ENCODE measurements around the gene DNAJC15. TPM values are rescaled to one million over a fixed set of nuclear protein-coding genes. Genes with fewer than 3 reads are reported as not detected.
A peak's percentile ranks its signal among the peaks of the same experiment; 100 is the strongest.

The DNAJC15 gene
- polyA plus RNA-seq, 1 donor (not counting 4 experiments of a cell fraction or from before 2014, with no cell fraction given) = 38.5 TPM

DNA sequence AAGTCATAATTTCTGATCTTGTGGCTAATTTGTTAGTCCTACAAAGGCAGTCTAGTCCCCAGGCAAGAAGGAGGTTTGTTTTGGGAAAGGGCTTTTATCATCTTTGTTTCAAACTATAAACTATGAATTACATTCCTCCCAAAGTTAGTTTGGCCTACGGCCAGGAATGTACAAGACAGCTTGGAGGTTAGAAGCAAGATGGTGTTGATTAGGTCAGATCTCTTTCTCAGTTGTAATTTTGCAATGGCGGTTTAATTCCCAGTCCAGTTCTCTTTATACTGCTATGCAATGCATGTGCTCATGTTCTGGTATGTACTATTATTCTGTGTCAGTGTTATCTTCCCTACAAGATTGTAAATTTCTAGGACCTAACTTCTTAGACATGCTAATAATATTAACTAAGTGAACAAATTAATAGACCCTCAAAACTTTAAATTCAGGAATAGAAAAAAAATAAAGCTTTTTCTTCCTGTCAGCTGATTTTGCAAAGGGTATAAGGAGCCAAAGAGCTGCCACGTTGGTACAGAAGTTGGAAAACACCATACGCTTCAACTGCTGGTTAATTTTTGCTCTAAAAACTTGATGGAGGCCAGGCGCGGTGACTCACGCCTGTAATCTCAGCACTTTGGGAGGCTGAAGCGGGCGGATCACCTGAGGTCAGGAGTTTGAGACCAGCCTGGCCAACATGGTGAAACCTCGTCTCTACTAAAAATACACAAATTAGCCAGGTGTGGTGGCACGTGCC, 1.3 kb upstream of the DNAJC15 start:
- FAIRE-seq = no peak

DNA sequence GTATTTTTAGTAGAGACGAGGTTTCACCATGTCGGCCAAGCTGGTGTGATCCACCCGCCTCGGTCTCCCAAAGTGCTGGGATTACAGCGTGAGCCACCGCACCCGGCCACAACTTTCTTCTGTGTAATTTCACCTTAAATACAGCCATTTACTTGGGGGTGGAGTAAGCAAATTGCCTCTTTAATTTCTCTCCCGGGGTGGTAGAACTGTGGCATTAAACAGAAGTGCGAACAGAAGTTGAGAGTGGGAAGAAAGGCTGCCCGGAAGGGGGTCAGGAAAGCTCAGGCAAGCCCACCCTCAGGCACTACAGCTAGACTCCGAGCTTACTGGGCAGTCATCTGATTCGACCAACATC, 475 bp upstream of the DNAJC15 start:
- TF ChIP-seq, protein P1, sequence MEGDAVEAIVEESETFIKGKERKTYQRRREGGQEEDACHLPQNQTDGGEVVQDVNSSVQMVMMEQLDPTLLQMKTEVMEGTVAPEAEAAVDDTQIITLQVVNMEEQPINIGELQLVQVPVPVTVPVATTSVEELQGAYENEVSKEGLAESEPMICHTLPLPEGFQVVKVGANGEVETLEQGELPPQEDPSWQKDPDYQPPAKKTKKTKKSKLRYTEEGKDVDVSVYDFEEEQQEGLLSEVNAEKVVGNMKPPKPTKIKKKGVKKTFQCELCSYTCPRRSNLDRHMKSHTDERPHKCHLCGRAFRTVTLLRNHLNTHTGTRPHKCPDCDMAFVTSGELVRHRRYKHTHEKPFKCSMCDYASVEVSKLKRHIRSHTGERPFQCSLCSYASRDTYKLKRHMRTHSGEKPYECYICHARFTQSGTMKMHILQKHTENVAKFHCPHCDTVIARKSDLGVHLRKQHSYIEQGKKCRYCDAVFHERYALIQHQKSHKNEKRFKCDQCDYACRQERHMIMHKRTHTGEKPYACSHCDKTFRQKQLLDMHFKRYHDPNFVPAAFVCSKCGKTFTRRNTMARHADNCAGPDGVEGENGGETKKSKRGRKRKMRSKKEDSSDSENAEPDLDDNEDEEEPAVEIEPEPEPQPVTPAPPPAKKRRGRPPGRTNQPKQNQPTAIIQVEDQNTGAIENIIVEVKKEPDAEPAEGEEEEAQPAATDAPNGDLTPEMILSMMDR (optimal IDR thresholded peaks at IDR 0.05 in 1 of 3, IDR thresholded peaks at IDR 0.05 in 1 of 3, conservative IDR thresholded peaks at IDR 0.05 in 1 of 3; ENCODE audit: extremely low read depth in 1 of 3, insufficient read depth in 2 of 3, low read length in 3 of 3) = no peak
- no peak for TF ChIP-seq EZH2 (IDR thresholded peaks at IDR 0.05; ENCODE audit: low read length)
- Histone ChIP-seq H3K27ac (ENCODE audit: control insufficient read depth, insufficient read depth, low read length) (peak overlapping the region; percentile 90), H3K9ac (ENCODE audit: control insufficient read depth, extremely low read depth, insufficient read depth, low read length) (peak overlapping the region; percentile 89), H3K4me3 (ENCODE audit: control insufficient read depth in 2 of 3, extremely low read depth in 1 of 3, insufficient read depth in 2 of 3, low read depth in 1 of 3, low read length in 3 of 3) (peak overlapping the region; percentile 59 to 82 (median 74)), H3K27me3 (ENCODE audit: control insufficient read depth, extremely low read depth, insufficient read depth, low read length) (no peaks in the 10 kb centered on the region), H4K20me1 (ENCODE audit: control insufficient read depth, extremely low read depth, insufficient read depth, low read length) (no peaks in the 10 kb centered on the region), H3K36me3 (ENCODE audit: control insufficient read depth in 2 of 2, extremely low read depth in 1 of 2, insufficient read depth in 2 of 2, low read length in 2 of 2) (no peaks in the 10 kb centered on the region), H3K4me2 (ENCODE audit: control insufficient read depth, extremely low read depth, insufficient read depth, low read depth, low read length) (peak overlapping the region; percentile 99), H3K79me2 (ENCODE audit: control insufficient read depth, insufficient read depth, low read length) (peaks cover 33% of the 10 kb centered on the region), H2AFZ (ENCODE audit: control insufficient read depth, low read length) (peak overlapping the region; percentile 98), H3K9me1 (ENCODE audit: control insufficient read depth, extremely low read depth, insufficient read depth, low read length) (no peaks in the 10 kb centered on the region), H3K9me3 (ENCODE audit: control insufficient read depth, low read depth, low read length) (no peaks in the 10 kb centered on the region), H3K4me1 (ENCODE audit: control insufficient read depth, extremely low read depth, insufficient read depth, low read length) (peaks cover 11% of the 10 kb centered on the region)
- dilution Hi-C loops (cut with MboI; ENCODE audit: extremely low pct_ligation_motif_present, low sequenced_read_pairs) = no loop called here
- FAIRE-seq (no peak), DNase-seq (ENCODE audit: low read depth, low spot score) (no peak)

More for the DNA sequence above, 1.3 kb upstream of the DNAJC15 start:
- TF ChIP-seq EZH2 (IDR thresholded peaks at IDR 0.05; ENCODE audit: low read length) = no peak
- TF ChIP-seq, protein P1 (optimal IDR thresholded peaks at IDR 0.05 in 1 of 3, IDR thresholded peaks at IDR 0.05 in 1 of 3, conservative IDR thresholded peaks at IDR 0.05 in 1 of 3; ENCODE audit: extremely low read depth in 1 of 3, insufficient read depth in 2 of 3, low read length in 3 of 3) = no peak
- dilution Hi-C loops (cut with MboI; ENCODE audit: extremely low pct_ligation_motif_present, low sequenced_read_pairs) = no loop called here
- no peaks in the 10 kb centered on the region for H3K36me3 ChIP-seq (ENCODE audit: control insufficient read depth in 2 of 2, extremely low read depth in 1 of 2, insufficient read depth in 2 of 2, low read length in 2 of 2)
- H3K27me3 ChIP-seq (ENCODE audit: control insufficient read depth, extremely low read depth, insufficient read depth, low read length) = no peaks in the 10 kb centered on the region
- H3K4me2 ChIP-seq (ENCODE audit: control insufficient read depth, extremely low read depth, insufficient read depth, low read depth, low read length) = no peak overlapping the region
- no peaks in the 10 kb centered on the region for H3K9me1 ChIP-seq (ENCODE audit: control insufficient read depth, extremely low read depth, insufficient read depth, low read length)
- no peak overlapping the region for H3K9ac ChIP-seq (ENCODE audit: control insufficient read depth, extremely low read depth, insufficient read depth, low read length)
- H3K27ac ChIP-seq (ENCODE audit: control insufficient read depth, insufficient read depth, low read length) = no peak overlapping the region
- DNase-seq (ENCODE audit: low read depth, low spot score) = no peak
- H4K20me1 ChIP-seq (ENCODE audit: control insufficient read depth, extremely low read depth, insufficient read depth, low read length) = no peaks in the 10 kb centered on the region
- peaks cover 28% of the 10 kb centered on the region for H3K79me2 ChIP-seq (ENCODE audit: control insufficient read depth, insufficient read depth, low read length)
- H3K4me3 ChIP-seq (ENCODE audit: control insufficient read depth in 2 of 3, extremely low read depth in 1 of 3, insufficient read depth in 2 of 3, low read depth in 1 of 3, low read length in 3 of 3) = no peak overlapping the region
- no peaks in the 10 kb centered on the region for H3K9me3 ChIP-seq (ENCODE audit: control insufficient read depth, low read depth, low read length)
- H2AFZ ChIP-seq (ENCODE audit: control insufficient read depth, low read length) = no peak overlapping the region
- peaks cover 11% of the 10 kb centered on the region for H3K4me1 ChIP-seq (ENCODE audit: control insufficient read depth, extremely low read depth, insufficient read depth, low read length)

All from keratinocyte (primary cell).